Measurements from ENCODE around the gene HACD3.

- no peak for TF ChIP-seq CTCF (IDR thresholded peaks at IDR 0.05; ENCODE audit: insufficient read depth, low read length)
- TF ChIP-seq POLR2AphosphoS5 (IDR thresholded peaks at IDR 0.05; ENCODE audit: low read depth): no peak
- TF ChIP-seq GABPA (IDR thresholded peaks at IDR 0.05; ENCODE audit: low read depth): no peak
These were observed 46.4 kb downstream of the HACD3 start for GRCh38 chr15:65576664-65577063.
